OCI-LY7 (cell line): ENCODE measurements around the gene ARHGAP19. TPM values are rescaled to one million over a fixed set of nuclear protein-coding genes. Genes with fewer than 3 reads are reported as not detected.

ENCODE experiments used
- BruUV-seq: library from RNA; stranded (reverse); fragments of 400-500 nt; replicated peaks from 2 replicates; lab custom pipeline; 2021; lab: Mats Ljungman, UMichigan
- CTCF ChIA-PET: fragments of 300-600 bp; sonication (Branson Sonifier 250); formaldehyde crosslinking; loops from one replicate; lab custom pipeline; 2022; ENCODE audit warnings: antibody characterized with exemption; ENCODE audit not compliant: unreplicated experiment; lab: Charles Lee
- POLR2A ChIA-PET: fragments of 300-600 bp; sonication (Branson Sonifier 250); formaldehyde crosslinking; loops from one replicate; lab custom pipeline; 2022; ENCODE audit warnings: antibody characterized with exemption; lab: Charles Lee
- DNase-seq: peaks from one replicate; pipeline ENCODE4 v3.0.0-alpha.2; 2015; ENCODE audit warnings: low spot score
- H2AFZ ChIP-seq: fragments of 200-600 bp; sonication (generic), shearing (Covaris generic); 2 replicates; pipeline ENCODE4 v1.6.1; 2014; ENCODE audit warnings: mild to moderate bottlenecking, antibody characterized with exemption, low read length, moderate library complexity
- H3K27ac ChIP-seq: fragments of 200-600 bp; sonication (generic); 2 replicates; pipeline ENCODE4 v1.5.1; 2014; ENCODE audit warnings: mixed run types, low read depth, mild to moderate bottlenecking, moderate library complexity, low read length, inconsistent platforms; ENCODE audit not compliant: poor library complexity, severe bottlenecking
- H3K36me3 ChIP-seq: fragments of 200-600 bp; sonication (generic); 2 replicates; pipeline ENCODE4 v1.6.1; 2014; ENCODE audit warnings: mild to moderate bottlenecking, antibody characterized with exemption, low read length, moderate library complexity, mixed read lengths; ENCODE audit not compliant: insufficient read depth
- H3K4me1 ChIP-seq: fragments of 200-600 bp; sonication (generic); 2 replicates; pipeline ENCODE4 v1.5.1; 2014; ENCODE audit warnings: mild to moderate bottlenecking, low read length; ENCODE audit not compliant: insufficient read depth, poor library complexity, severe bottlenecking
- H3K4me2 ChIP-seq: fragments of 200-600 bp; sonication (generic); 2 replicates; pipeline ENCODE4 v1.6.1; 2014; ENCODE audit warnings: mild to moderate bottlenecking, low read length
- H3K4me3 ChIP-seq: fragments of 200-600 bp; sonication (generic); 2 replicates; pipeline ENCODE4 v1.5.1; 2014; ENCODE audit warnings: mild to moderate bottlenecking, low read depth, low read length; ENCODE audit not compliant: poor library complexity, severe bottlenecking
- H3K79me2 ChIP-seq: fragments of 200-600 bp; sonication (generic); 2 replicates; pipeline ENCODE4 v1.6.1; 2016; ENCODE audit warnings: low read depth, mild to moderate bottlenecking, low read length, moderate library complexity, mixed read lengths; ENCODE audit not compliant: insufficient read depth
- H3K9me2 ChIP-seq: fragments of 200-600 bp; sonication (generic); 2 replicates; pipeline ENCODE4 v1.6.1; 2016; ENCODE audit warnings: mild to moderate bottlenecking, low read length, mixed read lengths; ENCODE audit not compliant: insufficient read depth
- H3K9me3 ChIP-seq: fragments of 200-600 bp; sonication (generic); 2 replicates; pipeline ENCODE4 v1.6.1; 2014; ENCODE audit warnings: mild to moderate bottlenecking, mixed run types, low read length, mixed read lengths
- H4K20me1 ChIP-seq: fragments of 200-600 bp; sonication (generic); 2 replicates; pipeline ENCODE4 v1.6.1; 2014; ENCODE audit warnings: mild to moderate bottlenecking, antibody characterized with exemption, low read length, moderate library complexity, mixed read lengths; ENCODE audit not compliant: insufficient read depth
- EZH2phosphoT487 ChIP-seq: fragments of 200-600 bp; sonication (generic); IDR thresholded peaks from 2 replicates; pipeline ENCODE4 v1.6.1; 2018; ENCODE audit warnings: low read depth, borderline replicate concordance, mild to moderate bottlenecking, mixed run types, antibody characterized with exemption, low read length, moderate library complexity, mixed read lengths
- intact Hi-C: fragments of 100-400 bp; cut with micrococcal nuclease; formaldehyde crosslinking; loops from one replicate; pipeline ENCODE4 v1.10.0; 2022; ENCODE audit not compliant: unreplicated experiment
- total RNA-seq, 2 experiments: library from RNA; depleted of rRNA in 1 of 2; stranded (reverse); fragments of >200 nt in 1 of 2; shearing (Covaris generic) in 1 of 2; gene quantifications; 2 replicates each; pipeline ENCODE4 v1.2.3, GENCODE V29; 2014 to 2022
- TF ChIP-seq, protein P1 (sequence below): fragments of 200-600 bp; sonication (generic); conservative IDR thresholded peaks from 2 replicates; pipeline ENCODE4 v1.5.1; 2014; ENCODE audit warnings: mild to moderate bottlenecking, antibody characterized with exemption, low read length, moderate library complexity, mixed read lengths

ARHGAP19 gene
- total RNA-seq, 2 experiments from 2014 or later, result 34.1 to 60.5 TPM

DNA sequence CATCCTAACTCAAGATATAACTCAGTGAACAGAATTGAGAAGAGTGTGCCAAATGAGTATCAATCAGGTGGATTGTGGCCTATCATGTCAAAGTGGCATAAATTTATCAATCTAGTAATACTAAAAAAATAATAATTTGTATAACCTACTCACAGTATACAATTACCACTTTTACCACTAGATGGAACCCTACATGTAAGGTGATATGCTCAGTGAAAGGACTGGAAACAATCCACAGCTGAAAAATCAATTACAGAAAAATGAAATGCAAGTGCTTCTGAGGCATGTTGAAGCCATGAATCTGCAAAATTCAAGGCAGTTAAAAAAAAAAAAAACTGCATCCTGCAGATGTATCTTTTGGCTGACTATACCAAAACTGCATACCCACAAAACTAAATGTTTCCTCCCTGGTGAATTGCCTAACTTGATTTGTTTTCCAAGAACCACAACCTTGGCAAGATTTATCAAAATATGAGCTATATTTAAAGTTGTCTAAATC, 13.9 kb downstream of the ARHGAP19 start:
- ChIA-PET POLR2A (interaction anchor here (0.6 to 2.1 kb wide), 10 partner anchors 9 to 190 kb away, joined by 3 to 14 read pairs (median 3); partner anchors contain the start of gene RRP12), CTCF (interaction anchor here (0.6 to 1.1 kb wide), 3 partner anchors 42 to 188 kb away, joined by 3 to 5 read pairs (median 3); no protein-coding TSS in a partner anchor)
- Histone ChIP-seq H3K9me2 (no peaks in the 10 kb centered on the region), H3K4me3 (peak overlapping the region; percentile 64), H2AFZ (peak overlapping the region; percentile 23; the same call in 1 of the 2 replicates), H4K20me1 (no peaks in the 10 kb centered on the region), H3K27ac (peak overlapping the region; percentile 94), H3K4me1 (peaks cover 54% of the 10 kb centered on the region), H3K79me2 (peaks cover 67% of the 10 kb centered on the region), H3K9me3 (peaks cover 9% of the 10 kb centered on the region; the same call in 1 of the 2 replicates), H3K36me3 (peaks cover 21% of the 10 kb centered on the region), H3K4me2 (peak overlapping the region; percentile 93)
- intact Hi-C loops, result loop anchor here (2.0 to 5.0 kb wide), 3 partner anchors 42 to 124 kb away; partner anchors contain the start of gene RRP12
- no TSS peak for BruUV-seq
- TF ChIP-seq, protein P1, sequence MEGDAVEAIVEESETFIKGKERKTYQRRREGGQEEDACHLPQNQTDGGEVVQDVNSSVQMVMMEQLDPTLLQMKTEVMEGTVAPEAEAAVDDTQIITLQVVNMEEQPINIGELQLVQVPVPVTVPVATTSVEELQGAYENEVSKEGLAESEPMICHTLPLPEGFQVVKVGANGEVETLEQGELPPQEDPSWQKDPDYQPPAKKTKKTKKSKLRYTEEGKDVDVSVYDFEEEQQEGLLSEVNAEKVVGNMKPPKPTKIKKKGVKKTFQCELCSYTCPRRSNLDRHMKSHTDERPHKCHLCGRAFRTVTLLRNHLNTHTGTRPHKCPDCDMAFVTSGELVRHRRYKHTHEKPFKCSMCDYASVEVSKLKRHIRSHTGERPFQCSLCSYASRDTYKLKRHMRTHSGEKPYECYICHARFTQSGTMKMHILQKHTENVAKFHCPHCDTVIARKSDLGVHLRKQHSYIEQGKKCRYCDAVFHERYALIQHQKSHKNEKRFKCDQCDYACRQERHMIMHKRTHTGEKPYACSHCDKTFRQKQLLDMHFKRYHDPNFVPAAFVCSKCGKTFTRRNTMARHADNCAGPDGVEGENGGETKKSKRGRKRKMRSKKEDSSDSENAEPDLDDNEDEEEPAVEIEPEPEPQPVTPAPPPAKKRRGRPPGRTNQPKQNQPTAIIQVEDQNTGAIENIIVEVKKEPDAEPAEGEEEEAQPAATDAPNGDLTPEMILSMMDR, result peak; percentile 87
- no peak for TF ChIP-seq EZH2phosphoT487
- DNase-seq, result peak; percentile 83

DNA sequence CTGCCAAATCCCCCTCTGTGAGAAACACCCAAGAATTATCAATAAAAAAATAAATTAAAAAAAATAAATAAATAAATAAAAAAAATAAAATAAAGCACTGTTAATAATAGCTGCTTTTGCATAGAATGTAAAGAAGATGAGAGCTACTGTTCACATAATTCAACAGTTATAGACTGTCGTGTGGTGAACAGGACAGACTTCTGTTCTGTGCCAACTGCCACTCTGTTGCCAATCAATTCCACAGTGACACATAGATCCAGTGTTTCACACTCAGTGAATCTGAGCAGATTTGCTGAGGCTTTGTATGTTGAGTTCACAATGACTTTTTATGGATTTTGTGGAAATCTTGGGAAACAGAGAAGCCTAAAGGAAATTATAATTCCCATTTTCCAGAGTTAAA, 14.9 kb downstream of the ARHGAP19 start:
- BruUV-seq, result no TSS peak
- Histone ChIP-seq H3K4me2 (peak overlapping the region; percentile 93), H3K79me2 (peaks cover 74% of the 10 kb centered on the region), H3K27ac (peak overlapping the region; percentile 94), H3K9me2 (no peaks in the 10 kb centered on the region), H3K4me1 (peaks cover 52% of the 10 kb centered on the region), H2AFZ (no peak overlapping the region; the same call in 1 of the 2 replicates), H3K36me3 (peaks cover 21% of the 10 kb centered on the region), H3K9me3 (peaks cover 9% of the 10 kb centered on the region; the same call in 1 of the 2 replicates), H3K4me3 (peak overlapping the region; percentile 64), H4K20me1 (no peaks in the 10 kb centered on the region)
- intact Hi-C loops, result loop anchor here (5.0 kb wide), 1 partner anchor 125 kb away; the partner anchor contains the start of gene RRP12
- DNase-seq, result peak; percentile 72
- ChIA-PET CTCF (interaction anchor here (1.1 kb wide), 1 partner anchor 56 kb away, joined by 3 read pairs; no protein-coding TSS in a partner anchor), POLR2A (interaction anchor here (0.6 to 2.1 kb wide), 6 partner anchors 8 to 1983 kb away, joined by 3 to 14 read pairs (median 4); no protein-coding TSS in a partner anchor)
- TF ChIP-seq, protein P1, result no peak
- TF ChIP-seq EZH2phosphoT487, result no peak
